Measurements from ENCODE around the gene REEP1.

- TF ChIP-seq ZNF121 (tag by site-specific recombination; IDR thresholded peaks at IDR 0.05) (no peak), GFI1B (tag by site-specific recombination; IDR thresholded peaks at IDR 0.05) (no peak), ZNF639 (tag by site-specific recombination; IDR thresholded peaks at IDR 0.05) (no peak), CTCF (tag by site-specific recombination; IDR thresholded peaks at IDR 0.05) (no peak), ZNF175 (tag by site-specific recombination; IDR thresholded peaks at IDR 0.05) (no peak), ZFP41 (tag by site-specific recombination; IDR thresholded peaks at IDR 0.05; ENCODE audit: borderline replicate concordance) (no peak)
These were observed 114.1 kb downstream of the REEP1 start for GRCh38 chr2:86223140-86223926.

Measured in HEK293 (cell line).